GM20000 (cell line): Measurements from ENCODE around the gene PRKAG2.

Source experiments
- DNase-seq: peaks from one replicate; pipeline ENCODE4 v3.0.0; 2012; ENCODE audit warnings: low spot score
- TF ChIP-seq, protein P1 (sequence below): IDR thresholded peaks from 2 replicates; pipeline ENCODE4 v1.5.1; 2012; ENCODE audit warnings: mild to moderate bottlenecking, control low read depth; ENCODE audit errors: extremely low read depth, missing control alignments

The PRKAG2 gene

DNA sequence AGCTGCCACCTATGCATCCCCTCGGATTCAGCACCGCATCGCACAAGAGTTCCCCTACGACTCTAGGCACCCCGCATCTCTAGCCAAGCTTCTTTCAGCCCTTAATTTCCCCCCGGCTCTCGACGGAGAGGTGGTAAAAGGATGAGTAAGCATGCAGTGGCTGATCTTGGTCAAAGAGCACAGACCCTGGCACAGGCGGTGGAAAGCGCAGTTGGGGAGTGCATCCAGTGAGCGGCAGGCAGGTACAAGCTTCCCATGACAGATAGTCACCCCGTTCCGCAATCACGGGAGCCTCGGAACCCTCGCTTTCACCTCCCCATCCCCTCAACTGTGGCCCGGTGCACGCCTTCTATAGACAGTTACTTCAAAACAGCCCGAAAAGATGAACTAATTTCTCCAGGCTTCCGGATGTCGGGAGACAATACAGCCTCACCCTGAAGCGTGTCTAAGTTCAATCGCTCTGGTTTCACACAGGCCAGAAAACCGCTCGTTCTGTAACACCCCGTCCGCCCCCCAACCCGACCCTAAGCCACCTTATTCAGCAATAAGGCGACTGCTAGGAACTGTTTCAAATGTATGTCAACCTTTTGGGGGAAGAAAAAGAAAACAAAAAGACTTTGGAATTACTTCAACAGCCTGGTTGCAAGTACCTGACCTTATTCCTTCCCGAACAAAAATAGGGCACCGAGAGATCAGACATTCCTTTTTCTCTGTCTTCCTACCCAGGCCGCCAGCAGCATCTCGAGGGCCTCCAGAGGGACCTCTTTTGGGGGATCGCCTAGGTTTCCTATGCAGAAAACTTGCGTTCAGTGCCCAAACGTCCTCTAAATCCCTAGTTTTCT is 358.6 kb downstream of the PRKAG2 start:
- peak; percentile 29 for DNase-seq
- TF ChIP-seq, protein P1, sequence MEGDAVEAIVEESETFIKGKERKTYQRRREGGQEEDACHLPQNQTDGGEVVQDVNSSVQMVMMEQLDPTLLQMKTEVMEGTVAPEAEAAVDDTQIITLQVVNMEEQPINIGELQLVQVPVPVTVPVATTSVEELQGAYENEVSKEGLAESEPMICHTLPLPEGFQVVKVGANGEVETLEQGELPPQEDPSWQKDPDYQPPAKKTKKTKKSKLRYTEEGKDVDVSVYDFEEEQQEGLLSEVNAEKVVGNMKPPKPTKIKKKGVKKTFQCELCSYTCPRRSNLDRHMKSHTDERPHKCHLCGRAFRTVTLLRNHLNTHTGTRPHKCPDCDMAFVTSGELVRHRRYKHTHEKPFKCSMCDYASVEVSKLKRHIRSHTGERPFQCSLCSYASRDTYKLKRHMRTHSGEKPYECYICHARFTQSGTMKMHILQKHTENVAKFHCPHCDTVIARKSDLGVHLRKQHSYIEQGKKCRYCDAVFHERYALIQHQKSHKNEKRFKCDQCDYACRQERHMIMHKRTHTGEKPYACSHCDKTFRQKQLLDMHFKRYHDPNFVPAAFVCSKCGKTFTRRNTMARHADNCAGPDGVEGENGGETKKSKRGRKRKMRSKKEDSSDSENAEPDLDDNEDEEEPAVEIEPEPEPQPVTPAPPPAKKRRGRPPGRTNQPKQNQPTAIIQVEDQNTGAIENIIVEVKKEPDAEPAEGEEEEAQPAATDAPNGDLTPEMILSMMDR, result no peak

DNA sequence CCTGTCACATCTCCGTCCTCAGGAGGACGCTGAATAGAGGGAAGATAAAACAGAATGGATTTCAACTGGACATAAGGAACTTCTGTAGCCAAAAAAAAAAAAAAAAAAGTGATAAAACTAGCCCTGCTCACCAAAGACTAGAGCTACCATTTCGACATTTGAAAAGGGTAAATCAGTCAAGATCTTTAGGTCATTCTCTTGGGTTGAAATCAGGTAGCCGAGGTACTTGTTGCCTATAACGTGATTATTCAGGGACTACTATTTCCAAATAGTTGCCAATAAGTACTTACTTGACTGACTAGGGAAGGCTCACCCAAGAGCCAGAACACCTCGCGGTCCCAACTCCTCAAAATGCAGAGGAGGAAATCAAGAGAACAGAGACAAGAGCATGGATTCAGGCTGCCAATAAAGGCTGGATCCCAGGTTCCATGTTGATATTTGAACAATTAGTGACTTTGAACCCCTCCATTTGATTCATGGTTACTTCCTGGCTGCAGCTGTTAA is 359.3 kb downstream of the PRKAG2 start:
- DNase-seq, result no peak
- TF ChIP-seq, protein P1, result no peak

DNA sequence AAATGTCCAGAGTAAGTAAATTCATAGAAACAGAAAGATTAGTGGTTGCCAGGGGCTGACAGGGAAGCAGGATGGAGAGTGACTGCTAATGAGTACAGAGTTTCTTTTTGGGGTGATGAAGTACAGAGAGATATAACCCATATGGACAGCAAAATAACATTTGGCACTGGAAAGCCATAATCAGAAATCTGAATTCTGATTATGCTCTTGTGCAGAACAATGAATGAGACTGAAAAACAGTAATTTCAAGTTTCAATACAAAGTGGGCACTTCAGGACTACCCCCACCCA is 361.7 kb downstream of the PRKAG2 start:
- DNase-seq, result no peak
- TF ChIP-seq, protein P1, result no peak

DNA sequence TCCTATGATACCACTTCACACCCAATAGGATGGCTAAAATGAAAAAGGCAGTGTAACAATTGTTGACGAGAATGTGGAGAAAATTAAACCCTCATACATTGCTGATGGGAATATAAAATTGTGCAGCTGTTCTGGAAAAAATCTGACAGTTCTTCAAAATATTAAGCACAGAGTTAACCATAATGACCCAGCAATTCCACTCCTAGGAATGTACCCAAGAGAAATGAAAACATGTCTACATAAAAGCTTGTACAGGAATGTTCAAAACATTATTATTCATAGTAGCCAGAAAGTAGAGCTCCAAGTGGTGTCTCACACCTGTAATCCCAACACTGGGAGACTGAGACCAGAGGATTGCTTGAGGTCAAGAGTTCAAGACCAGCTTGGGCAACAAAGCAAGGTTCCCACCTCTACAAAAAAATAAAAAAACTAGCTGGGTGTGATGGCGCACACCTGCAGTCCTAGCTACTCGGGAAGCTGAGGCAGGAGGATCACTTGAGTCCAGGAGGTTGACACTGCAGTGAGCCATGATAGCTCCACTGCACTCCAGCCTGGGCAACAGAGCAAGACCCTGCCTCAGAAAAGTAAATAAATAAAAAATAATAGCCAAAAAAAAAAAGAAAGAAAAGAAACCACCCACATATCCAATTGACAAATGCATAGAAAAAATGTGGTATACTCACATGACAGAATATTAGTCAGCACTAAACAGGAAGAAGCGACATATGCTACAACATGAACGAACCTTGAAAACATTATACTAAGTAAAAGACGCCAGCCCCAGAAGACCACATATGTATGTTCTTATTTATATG is 362.2 kb downstream of the PRKAG2 start:
- TF ChIP-seq, protein P1, result no peak
- DNase-seq, result no peak

DNA sequence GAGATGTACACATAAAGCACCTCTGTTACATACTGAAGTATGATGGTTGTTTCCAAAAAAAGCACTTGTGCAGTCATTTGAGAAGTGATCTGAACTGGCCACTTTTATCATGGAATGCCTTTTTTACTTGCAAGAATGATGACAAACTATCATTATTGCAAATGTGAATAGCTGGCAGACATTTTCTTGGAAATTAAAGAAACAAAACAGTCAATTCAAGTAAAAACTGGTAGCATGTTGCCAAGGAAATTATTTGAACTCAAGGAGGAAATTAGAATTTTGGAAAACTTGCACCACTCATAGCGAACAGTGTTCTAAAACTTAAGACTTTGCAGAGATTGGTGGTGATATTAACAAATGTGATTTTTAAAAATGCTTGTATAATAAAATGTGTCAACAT is 363.8 kb downstream of the PRKAG2 start:
- DNase-seq, result no peak
- TF ChIP-seq, protein P1, result no peak

DNA sequence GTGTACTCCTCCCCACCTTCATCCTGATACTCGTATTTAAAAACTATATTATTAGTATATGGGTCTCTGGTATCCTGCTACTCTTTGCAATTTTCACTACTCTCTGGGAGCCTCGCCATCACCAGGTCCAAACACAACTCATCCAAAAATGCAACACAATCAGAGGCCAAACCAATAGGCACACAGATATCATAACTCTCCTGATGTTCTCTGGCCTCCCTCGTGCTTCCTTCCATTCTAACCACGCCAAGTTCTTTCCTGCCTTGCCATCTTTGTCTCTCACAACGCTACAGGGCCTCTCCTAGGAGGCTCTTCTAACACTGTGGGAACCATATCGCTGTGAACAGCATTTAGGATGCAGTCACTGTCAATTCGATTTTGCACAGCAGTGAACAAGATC is 364.6 kb downstream of the PRKAG2 start:
- TF ChIP-seq, protein P1, result no peak
- no peak for DNase-seq

DNA sequence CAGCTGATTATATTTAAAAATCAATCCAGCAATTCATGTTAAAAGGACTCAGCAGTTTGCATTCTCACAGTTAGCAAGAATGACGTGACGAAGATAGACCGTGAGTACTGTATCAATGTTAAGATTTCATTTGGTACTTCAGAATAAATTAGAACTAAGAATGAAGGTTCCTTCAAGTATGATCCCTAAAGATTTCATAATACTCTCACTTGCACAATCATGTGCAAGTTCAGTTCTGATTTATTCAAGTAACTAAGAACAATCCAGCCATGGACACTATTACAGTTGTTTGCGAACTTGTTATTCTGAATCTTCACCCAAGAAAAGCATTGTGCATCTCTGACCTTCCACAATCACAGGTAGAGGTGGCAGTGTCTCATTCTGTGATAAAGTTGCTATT is 365.0 kb downstream of the PRKAG2 start:
- DNase-seq, result no peak
- TF ChIP-seq, protein P1, result no peak
